ENCODE measurements around the gene IL3. TPM values are rescaled to one million over a fixed set of nuclear protein-coding genes. Genes with fewer than 3 reads are reported as not detected.

Gene IL3
- total RNA-seq, 1 experiment from 2014 or later, result not detected

GRCh38 chr5:132076202-132076830 lies 15.9 kb downstream of the IL3 start:
- no peaks in the 10 kb centered on the region for H3K9me3 Mint-ChIP-seq (ENCODE audit: unreplicated experiment)
- H3K36me3 Mint-ChIP-seq (ENCODE audit: insufficient read depth, unreplicated experiment), result no peaks in the 10 kb centered on the region
- no peak overlapping the region for H3K4me3 ChIP-seq (ENCODE audit: low read depth, low read length)
- no peaks in the 10 kb centered on the region for H3K4me1 Mint-ChIP-seq (ENCODE audit: low read depth, unreplicated experiment)
- intact Hi-C loops (cut with micrococcal nuclease; ENCODE audit: unreplicated experiment), result no loop called here
- no TSS peak for BruUV-seq (replicated peaks)
- H3K27ac Mint-ChIP-seq (ENCODE audit: unreplicated experiment), result no peak overlapping the region
- no peaks in the 10 kb centered on the region for H3K27me3 Mint-ChIP-seq (ENCODE audit: insufficient read depth, unreplicated experiment)
- no peaks in the 10 kb centered on the region for H3K27me3 ChIP-seq (replicated peaks; ENCODE audit: control insufficient read depth, insufficient read depth, low read length)
- H3K4me1 ChIP-seq, result no peaks in the 10 kb centered on the region
- TF ChIP-seq, protein P1, sequence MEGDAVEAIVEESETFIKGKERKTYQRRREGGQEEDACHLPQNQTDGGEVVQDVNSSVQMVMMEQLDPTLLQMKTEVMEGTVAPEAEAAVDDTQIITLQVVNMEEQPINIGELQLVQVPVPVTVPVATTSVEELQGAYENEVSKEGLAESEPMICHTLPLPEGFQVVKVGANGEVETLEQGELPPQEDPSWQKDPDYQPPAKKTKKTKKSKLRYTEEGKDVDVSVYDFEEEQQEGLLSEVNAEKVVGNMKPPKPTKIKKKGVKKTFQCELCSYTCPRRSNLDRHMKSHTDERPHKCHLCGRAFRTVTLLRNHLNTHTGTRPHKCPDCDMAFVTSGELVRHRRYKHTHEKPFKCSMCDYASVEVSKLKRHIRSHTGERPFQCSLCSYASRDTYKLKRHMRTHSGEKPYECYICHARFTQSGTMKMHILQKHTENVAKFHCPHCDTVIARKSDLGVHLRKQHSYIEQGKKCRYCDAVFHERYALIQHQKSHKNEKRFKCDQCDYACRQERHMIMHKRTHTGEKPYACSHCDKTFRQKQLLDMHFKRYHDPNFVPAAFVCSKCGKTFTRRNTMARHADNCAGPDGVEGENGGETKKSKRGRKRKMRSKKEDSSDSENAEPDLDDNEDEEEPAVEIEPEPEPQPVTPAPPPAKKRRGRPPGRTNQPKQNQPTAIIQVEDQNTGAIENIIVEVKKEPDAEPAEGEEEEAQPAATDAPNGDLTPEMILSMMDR (IDR thresholded peaks at IDR 0.05; ENCODE audit: insufficient read depth in 1 of 2, low read depth in 1 of 2, low read length in 1 of 2, severe bottlenecking in 1 of 2, unreplicated experiment in 1 of 2), result no peak
- ChIA-PET CTCF (no interaction called here), POLR2A (no interaction called here)
- no peak for DNase-seq
- no peaks in the 10 kb centered on the region for H3K36me3 ChIP-seq (ENCODE audit: control insufficient read depth, insufficient read depth, low read length)
- no peaks in the 10 kb centered on the region for H3K9me3 ChIP-seq
- H3K4me3 Mint-ChIP-seq (ENCODE audit: unreplicated experiment), result no peak overlapping the region

- H3K9me3 ChIP-seq, result no peaks in the 10 kb centered on the region
- BruUV-seq (replicated peaks), result no TSS peak
- no peak overlapping the region for H3K4me3 ChIP-seq (ENCODE audit: low read depth, low read length)
- no peaks in the 10 kb centered on the region for H3K4me1 ChIP-seq
- no peak overlapping the region for H3K27ac Mint-ChIP-seq (ENCODE audit: unreplicated experiment)
- POLR2A ChIA-PET, result no interaction called here
- H3K27me3 ChIP-seq (replicated peaks; ENCODE audit: control insufficient read depth, insufficient read depth, low read length), result no peaks in the 10 kb centered on the region
- CTCF ChIA-PET, result no interaction called here
- H3K27me3 Mint-ChIP-seq (ENCODE audit: insufficient read depth, unreplicated experiment), result no peaks in the 10 kb centered on the region
- TF ChIP-seq, protein P1 (IDR thresholded peaks at IDR 0.05; ENCODE audit: insufficient read depth in 1 of 2, low read depth in 1 of 2, low read length in 1 of 2, severe bottlenecking in 1 of 2, unreplicated experiment in 1 of 2), result no peak
- H3K36me3 ChIP-seq (ENCODE audit: control insufficient read depth, insufficient read depth, low read length), result no peaks in the 10 kb centered on the region
- intact Hi-C loops (cut with micrococcal nuclease; ENCODE audit: unreplicated experiment), result no loop called here
- H3K36me3 Mint-ChIP-seq (ENCODE audit: insufficient read depth, unreplicated experiment), result no peaks in the 10 kb centered on the region
- no peak overlapping the region for H3K4me3 Mint-ChIP-seq (ENCODE audit: unreplicated experiment)
- DNase-seq, result no peak
- H3K4me1 Mint-ChIP-seq (ENCODE audit: low read depth, unreplicated experiment), result no peaks in the 10 kb centered on the region
- H3K9me3 Mint-ChIP-seq (ENCODE audit: unreplicated experiment), result no peaks in the 10 kb centered on the region
Observed at GRCh38 chr5:132076983-132077382, 16.5 kb downstream of the IL3 start.

GRCh38 chr5:132079081-132079480 lies 18.6 kb downstream of the IL3 start:
- Histone ChIP-seq H3K36me3 (ENCODE audit: control insufficient read depth, insufficient read depth, low read length) (no peaks in the 10 kb centered on the region), H3K4me1 (no peaks in the 10 kb centered on the region), H3K4me3 (ENCODE audit: low read depth, low read length) (no peak overlapping the region), H3K27me3 (replicated peaks; ENCODE audit: control insufficient read depth, insufficient read depth, low read length) (no peaks in the 10 kb centered on the region), H3K9me3 (no peaks in the 10 kb centered on the region)
- Mint-ChIP-seq H3K4me3 (ENCODE audit: unreplicated experiment) (no peak overlapping the region), H3K36me3 (ENCODE audit: insufficient read depth, unreplicated experiment) (no peaks in the 10 kb centered on the region), H3K9me3 (ENCODE audit: unreplicated experiment) (no peaks in the 10 kb centered on the region), H3K27me3 (ENCODE audit: insufficient read depth, unreplicated experiment) (peaks cover 2% of the 10 kb centered on the region), H3K4me1 (ENCODE audit: low read depth, unreplicated experiment) (no peaks in the 10 kb centered on the region), H3K27ac (ENCODE audit: unreplicated experiment) (no peak overlapping the region)
- no peak for DNase-seq
- BruUV-seq (replicated peaks), result no TSS peak
- TF ChIP-seq, protein P1 (IDR thresholded peaks at IDR 0.05; ENCODE audit: insufficient read depth in 1 of 2, low read depth in 1 of 2, low read length in 1 of 2, severe bottlenecking in 1 of 2, unreplicated experiment in 1 of 2), result no peak
- CTCF ChIA-PET, result no interaction called here
- intact Hi-C loops (cut with micrococcal nuclease; ENCODE audit: unreplicated experiment), result no loop called here
- POLR2A ChIA-PET, result no interaction called here
